GM12878 (cell line): ENCODE results near the gene SARDH. TPM values are rescaled to one million over a fixed set of nuclear protein-coding genes. Genes with fewer than 3 reads are reported as not detected.

ENCODE experiments used
- ATAC-seq: fragments of 200-7000 bp; cut with Tn5 transposase; 3 replicates; pipeline ENCODE4 v1.9.1; 2020; ENCODE audit warnings: mild to moderate bottlenecking, moderate library complexity
- BruUV-seq: library from RNA; stranded (reverse); fragments of 400-500 nt; replicated peaks from 2 replicates; lab custom pipeline; 2021; lab: Mats Ljungman, UMichigan
- CTCF ChIA-PET: fragments of 300-600 bp; sonication (Branson Sonifier 250); formaldehyde crosslinking; extraction: SDS; loops from one replicate; lab custom pipeline; 2021; ENCODE audit warnings: inconsistent platforms; lab: Yijun Ruan, JAX
- POLR2A ChIA-PET: fragments of 350-600 bp; formaldehyde crosslinking; extraction: SDS; loops from one replicate; lab custom pipeline; 2021; ENCODE audit warnings: inconsistent platforms; lab: Charles Lee
- RAD21 ChIA-PET: fragments of 300-600 bp; sonication (Branson Sonifier 250); formaldehyde crosslinking; loops from one replicate; lab custom pipeline; 2023; ENCODE audit warnings: antibody characterized with exemption; ENCODE audit not compliant: unreplicated experiment; lab: Charles Lee
- SMC1A ChIA-PET: fragments of 300-600 bp; sonication (Branson Sonifier 250); formaldehyde crosslinking; loops from one replicate; lab custom pipeline; 2023; ENCODE audit not compliant: unreplicated experiment, uncharacterized antibody; lab: Charles Lee
- DNase-seq: peaks from one replicate; pipeline ENCODE4 v3.0.0-alpha.2; 2011; ENCODE audit warnings: low read depth, low spot score
- FAIRE-seq: peaks from 3 replicates; lab custom pipeline; 2011; peaks lifted over from hg19 to GRCh38; lab: Jason Lieb, UNC
- H2AFZ ChIP-seq: 2 replicates; pipeline ENCODE4 v1.6.0; 2011; ENCODE audit warnings: low read depth, low read length, control low read depth; ENCODE audit not compliant: control insufficient read depth
- H3K27ac ChIP-seq: 2 replicates; pipeline ENCODE4 v1.5.1; 2011; ENCODE audit warnings: control low read depth; ENCODE audit not compliant: control insufficient read depth, insufficient read depth
- H3K27me3 ChIP-seq, 2 experiments: replicated peaks in 1 of 2; 2 replicates each; pipeline versions ENCODE4 v1.6.0 to v1.6.1; 2011; ENCODE audit warnings: low read length in 1 of 2; ENCODE audit not compliant: control insufficient read depth in 2 of 2, insufficient read depth in 2 of 2
- H3K36me3 ChIP-seq, 2 experiments: 2 replicates each; pipeline ENCODE4 v1.5.1; 2011; ENCODE audit warnings: low read length in 1 of 2; ENCODE audit not compliant: control insufficient read depth in 2 of 2, insufficient read depth in 2 of 2
- H3K4me1 ChIP-seq: 2 replicates; pipeline ENCODE4 v1.6.1; 2011; ENCODE audit warnings: mild to moderate bottlenecking, low read length, moderate library complexity, mixed read lengths; ENCODE audit not compliant: control insufficient read depth, insufficient read depth
- H3K4me2 ChIP-seq: 2 replicates; pipeline ENCODE4 v1.6.0; 2011; ENCODE audit warnings: control low read depth; ENCODE audit not compliant: control insufficient read depth, insufficient read depth
- H3K4me3 ChIP-seq: fragments of 200-600 bp; sonication (generic); 2 replicates; pipeline ENCODE4 v1.5.1; 2016
- H3K79me2 ChIP-seq: 2 replicates; pipeline ENCODE4 v1.6.0; 2011; ENCODE audit warnings: low read length; ENCODE audit not compliant: control insufficient read depth, insufficient read depth
- H3K9ac ChIP-seq: 2 replicates; pipeline ENCODE4 v1.8.0; 2011; ENCODE audit warnings: low read length, control low read depth, mixed read lengths; ENCODE audit not compliant: control insufficient read depth, insufficient read depth
- H3K9me3 ChIP-seq: replicated peaks from 3 replicates; pipeline ENCODE4 v1.5.1; 2011; ENCODE audit warnings: mild to moderate bottlenecking, low read length; ENCODE audit not compliant: control insufficient read depth, insufficient read depth
- H4K20me1 ChIP-seq: 2 replicates; pipeline ENCODE4 v1.6.0; 2011; ENCODE audit not compliant: control insufficient read depth, insufficient read depth
- BMI1 ChIP-seq: fragments of 450-650 bp; IDR thresholded peaks from 2 replicates; pipeline ENCODE4 v1.6.1; 2016; ENCODE audit warnings: mild to moderate bottlenecking, moderate library complexity, borderline replicate concordance
- MTA3 ChIP-seq: IDR thresholded peaks from 2 replicates; pipeline ENCODE4 v1.6.1; 2012; ENCODE audit warnings: low read length, inconsistent platforms, borderline replicate concordance
- MYB ChIP-seq: fragments of 150-350 bp; IDR thresholded peaks from 2 replicates; pipeline ENCODE4 v1.6.1; 2014; ENCODE audit warnings: mild to moderate bottlenecking, low read depth, low read length, borderline replicate concordance
- RELA ChIP-seq: fragments of 450-650 bp; IDR thresholded peaks from 2 replicates; pipeline ENCODE4 v1.8.0; 2014; ENCODE audit warnings: borderline replicate concordance; ENCODE audit not compliant: partially characterized antibody
- SIX5 ChIP-seq: IDR thresholded peaks from 2 replicates; pipeline ENCODE4 v1.6.1; 2011; ENCODE audit warnings: mild to moderate bottlenecking, low read depth, low read length, moderate library complexity; ENCODE audit not compliant: severe bottlenecking
- TCF7 ChIP-seq: IDR thresholded peaks from 2 replicates; pipeline ENCODE4 v1.6.1; 2014; ENCODE audit warnings: antibody characterized with exemption, borderline replicate concordance
- WGBS: methylation state at CpG from one replicate; pipeline ENCODE4 v1.1.6; 2016; ENCODE audit warnings: low lambda C conversion rate; ENCODE audit not compliant: insufficient replicate concordance, insufficient coverage; ENCODE audit errors: missing lambda C conversion rate; 5-methylcytosine and 5-hydroxymethylcytosine counted together
- in situ Hi-C: fragments of 300-500 bp; cut with MboI; formaldehyde crosslinking; loops from 9 replicates; pipeline ENCODE4 v1.14.3; 2018; ENCODE audit warnings: mixed read lengths
- intact Hi-C: fragments of 100-400 bp; cut with micrococcal nuclease; formaldehyde crosslinking; loops from one replicate; pipeline ENCODE4 v1.14.2; 2022; ENCODE audit not compliant: unreplicated experiment
- polyA plus RNA-seq, 11 experiments: library from polyadenylated mRNA; depleted of rRNA in 4 of 11; unstranded in 6 of 11; stranded (reverse) in 5 of 11; fragments of >200 nt; fragmentation: Nextera tagmentation in 4 of 11; fragmentation: Illumina TruSeq in 1 of 11; extraction: Ambion mirVana in 4 of 11; extraction: Trizol in 1 of 11; gene quantifications; 1 replicate in 1 of 11; 2 replicates in 10 of 11; pipeline versions ENCODE4 v1.2.1 to v1.2.3, GENCODE V29; 2011 to 2016; ENCODE audit warnings: inconsistent platforms in 2 of 11, missing spikeins in 2 of 11, low read depth in 1 of 11
- total RNA-seq, 4 experiments: library from RNA; depleted of rRNA in 3 of 4; stranded (reverse); fragments of >200 nt in 3 of 4; fragmentation: Illumina TruSeq in 1 of 4; extraction: Trizol in 1 of 4; gene quantifications; 2 replicates each; pipeline versions ENCODE4 v1.2.1 to v1.2.3, GENCODE V29; 2013 to 2021
- TF ChIP-seq, protein P1 (sequence below): fragments of 450-650 bp; IDR thresholded peaks from 2 replicates; pipeline ENCODE4 v1.6.1; 2017; ENCODE audit warnings: mild to moderate bottlenecking, moderate library complexity
- TF ChIP-seq, protein P2 (sequence below): fragments of 150-350 bp; IDR thresholded peaks from 2 replicates; pipeline ENCODE4 v1.6.1; 2016; ENCODE audit warnings: low read depth, low read length

Gene SARDH
- total and polyA plus RNA-seq, 10 of the 15 experiments (the other 5 are each of a cell fraction or from before 2014, with no cell fraction given): 0.03 to 0.15 (median 0.10) TPM; not detected in 6

DNA sequence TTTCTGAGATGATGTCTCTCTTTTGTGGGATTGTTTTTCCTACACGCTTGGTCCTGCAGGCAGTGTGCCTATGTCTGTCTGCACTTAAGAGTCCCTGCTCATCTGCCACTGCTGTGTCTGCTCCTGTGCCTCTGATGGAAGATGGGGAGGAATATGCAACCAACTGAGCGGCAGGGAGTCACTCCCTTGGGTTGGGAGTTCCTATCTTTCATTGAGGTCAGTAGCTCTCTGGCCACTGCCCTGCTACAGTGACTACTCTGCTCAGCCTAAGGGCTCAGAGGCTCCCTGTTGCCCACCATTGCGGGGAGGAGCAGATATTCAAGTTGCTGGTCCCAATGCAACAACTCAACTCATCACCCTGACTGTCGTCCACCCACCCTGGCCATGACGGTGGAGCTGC, 115.6 kb downstream of the SARDH start:
- in situ Hi-C loops (no loop called here), intact Hi-C loops (no loop called here)
- peaks cover 6% of the 10 kb centered on the region; the same call in 1 of the 2 replicates for H3K4me1 ChIP-seq
- no peaks in the 10 kb centered on the region for H3K36me3 ChIP-seq
- DNase-seq (no peak), ATAC-seq (no peak), FAIRE-seq (no peak)
- H3K27ac ChIP-seq: no peak overlapping the region
- WGBS: 35% methylated on average over 5 of the region's 5 CpGs
- ChIA-PET SMC1A (no interaction called here), RAD21 (no interaction called here), CTCF (no interaction called here), POLR2A (no interaction called here)
- H2AFZ ChIP-seq: no peak overlapping the region
- H3K79me2 ChIP-seq: no peaks in the 10 kb centered on the region
- no peak overlapping the region for H3K4me2 ChIP-seq
- no peak overlapping the region for H3K4me3 ChIP-seq
- no TSS peak for BruUV-seq
- H3K9ac ChIP-seq: no peak overlapping the region
- peaks cover 0 to 2% of the 10 kb centered on the region in 2 experiments; a peak in 3 of 4 replicates for H3K27me3 ChIP-seq
- H3K9me3 ChIP-seq: no peaks in the 10 kb centered on the region; the same call in 2 of the 3 replicates
- no peak for TF ChIP-seq RELA
- TF ChIP-seq, protein P1, sequence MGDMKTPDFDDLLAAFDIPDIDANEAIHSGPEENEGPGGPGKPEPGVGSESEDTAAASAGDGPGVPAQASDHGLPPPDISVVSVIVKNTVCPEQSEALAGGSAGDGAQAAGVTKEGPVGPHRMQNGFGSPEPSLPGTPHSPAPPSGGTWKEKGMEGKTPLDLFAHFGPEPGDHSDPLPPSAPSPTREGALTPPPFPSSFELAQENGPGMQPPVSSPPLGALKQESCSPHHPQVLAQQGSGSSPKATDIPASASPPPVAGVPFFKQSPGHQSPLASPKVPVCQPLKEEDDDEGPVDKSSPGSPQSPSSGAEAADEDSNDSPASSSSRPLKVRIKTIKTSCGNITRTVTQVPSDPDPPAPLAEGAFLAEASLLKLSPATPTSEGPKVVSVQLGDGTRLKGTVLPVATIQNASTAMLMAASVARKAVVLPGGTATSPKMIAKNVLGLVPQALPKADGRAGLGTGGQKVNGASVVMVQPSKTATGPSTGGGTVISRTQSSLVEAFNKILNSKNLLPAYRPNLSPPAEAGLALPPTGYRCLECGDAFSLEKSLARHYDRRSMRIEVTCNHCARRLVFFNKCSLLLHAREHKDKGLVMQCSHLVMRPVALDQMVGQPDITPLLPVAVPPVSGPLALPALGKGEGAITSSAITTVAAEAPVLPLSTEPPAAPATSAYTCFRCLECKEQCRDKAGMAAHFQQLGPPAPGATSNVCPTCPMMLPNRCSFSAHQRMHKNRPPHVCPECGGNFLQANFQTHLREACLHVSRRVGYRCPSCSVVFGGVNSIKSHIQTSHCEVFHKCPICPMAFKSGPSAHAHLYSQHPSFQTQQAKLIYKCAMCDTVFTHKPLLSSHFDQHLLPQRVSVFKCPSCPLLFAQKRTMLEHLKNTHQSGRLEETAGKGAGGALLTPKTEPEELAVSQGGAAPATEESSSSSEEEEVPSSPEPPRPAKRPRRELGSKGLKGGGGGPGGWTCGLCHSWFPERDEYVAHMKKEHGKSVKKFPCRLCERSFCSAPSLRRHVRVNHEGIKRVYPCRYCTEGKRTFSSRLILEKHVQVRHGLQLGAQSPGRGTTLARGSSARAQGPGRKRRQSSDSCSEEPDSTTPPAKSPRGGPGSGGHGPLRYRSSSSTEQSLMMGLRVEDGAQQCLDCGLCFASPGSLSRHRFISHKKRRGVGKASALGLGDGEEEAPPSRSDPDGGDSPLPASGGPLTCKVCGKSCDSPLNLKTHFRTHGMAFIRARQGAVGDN: no peak
- TF ChIP-seq TCF7: no peak
- TF ChIP-seq, protein P2, sequence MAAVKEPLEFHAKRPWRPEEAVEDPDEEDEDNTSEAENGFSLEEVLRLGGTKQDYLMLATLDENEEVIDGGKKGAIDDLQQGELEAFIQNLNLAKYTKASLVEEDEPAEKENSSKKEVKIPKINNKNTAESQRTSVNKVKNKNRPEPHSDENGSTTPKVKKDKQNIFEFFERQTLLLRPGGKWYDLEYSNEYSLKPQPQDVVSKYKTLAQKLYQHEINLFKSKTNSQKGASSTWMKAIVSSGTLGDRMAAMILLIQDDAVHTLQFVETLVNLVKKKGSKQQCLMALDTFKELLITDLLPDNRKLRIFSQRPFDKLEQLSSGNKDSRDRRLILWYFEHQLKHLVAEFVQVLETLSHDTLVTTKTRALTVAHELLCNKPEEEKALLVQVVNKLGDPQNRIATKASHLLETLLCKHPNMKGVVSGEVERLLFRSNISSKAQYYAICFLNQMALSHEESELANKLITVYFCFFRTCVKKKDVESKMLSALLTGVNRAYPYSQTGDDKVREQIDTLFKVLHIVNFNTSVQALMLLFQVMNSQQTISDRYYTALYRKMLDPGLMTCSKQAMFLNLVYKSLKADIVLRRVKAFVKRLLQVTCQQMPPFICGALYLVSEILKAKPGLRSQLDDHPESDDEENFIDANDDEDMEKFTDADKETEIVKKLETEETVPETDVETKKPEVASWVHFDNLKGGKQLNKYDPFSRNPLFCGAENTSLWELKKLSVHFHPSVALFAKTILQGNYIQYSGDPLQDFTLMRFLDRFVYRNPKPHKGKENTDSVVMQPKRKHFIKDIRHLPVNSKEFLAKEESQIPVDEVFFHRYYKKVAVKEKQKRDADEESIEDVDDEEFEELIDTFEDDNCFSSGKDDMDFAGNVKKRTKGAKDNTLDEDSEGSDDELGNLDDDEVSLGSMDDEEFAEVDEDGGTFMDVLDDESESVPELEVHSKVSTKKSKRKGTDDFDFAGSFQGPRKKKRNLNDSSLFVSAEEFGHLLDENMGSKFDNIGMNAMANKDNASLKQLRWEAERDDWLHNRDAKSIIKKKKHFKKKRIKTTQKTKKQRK: no peak
- TF ChIP-seq MTA3: no peak
- TF ChIP-seq SIX5: no peak
- no peak for TF ChIP-seq BMI1
- TF ChIP-seq MYB: no peak
- TF ChIP-seq, all 136 proteins: peak for 0
- H4K20me1 ChIP-seq: no peaks in the 10 kb centered on the region
